Epithelial cell of proximal tubule (primary cell): ENCODE measurements around the gene MRPL36. TPM values are rescaled to one million over a fixed set of nuclear protein-coding genes. Genes with fewer than 3 reads are reported as not detected.
A peak's percentile ranks its signal among the peaks of the same experiment; 100 is the strongest.
"Not testable (repeated sequence)": the region's sequence is repeated elsewhere in the genome, so short reads cannot be mapped to it uniquely, and the experiment has no call there.

Experiments used
- DNase-seq: peaks from one replicate; pipeline ENCODE4 v3.0.0-alpha.2; 2011; ENCODE audit warnings: low read depth
- H3K4me3 ChIP-seq: 2 replicates; pipeline ENCODE4 v1.5.1; 2011; ENCODE audit warnings: low read depth, mild to moderate bottlenecking, low read length
- total RNA-seq: library from RNA; depleted of rRNA; stranded (reverse); fragments of >200 nt; gene quantifications from 2 replicates; pipeline ENCODE4 v1.2.3, GENCODE V29; 2015
- TF ChIP-seq, protein P1 (sequence below): conservative IDR thresholded peaks from 2 replicates; pipeline ENCODE4 v1.5.1; 2012; ENCODE audit warnings: low read depth, mild to moderate bottlenecking, low read length

MRPL36 gene
- total RNA-seq, 1 donor from 2014 or later, result 57.9 TPM

DNA sequence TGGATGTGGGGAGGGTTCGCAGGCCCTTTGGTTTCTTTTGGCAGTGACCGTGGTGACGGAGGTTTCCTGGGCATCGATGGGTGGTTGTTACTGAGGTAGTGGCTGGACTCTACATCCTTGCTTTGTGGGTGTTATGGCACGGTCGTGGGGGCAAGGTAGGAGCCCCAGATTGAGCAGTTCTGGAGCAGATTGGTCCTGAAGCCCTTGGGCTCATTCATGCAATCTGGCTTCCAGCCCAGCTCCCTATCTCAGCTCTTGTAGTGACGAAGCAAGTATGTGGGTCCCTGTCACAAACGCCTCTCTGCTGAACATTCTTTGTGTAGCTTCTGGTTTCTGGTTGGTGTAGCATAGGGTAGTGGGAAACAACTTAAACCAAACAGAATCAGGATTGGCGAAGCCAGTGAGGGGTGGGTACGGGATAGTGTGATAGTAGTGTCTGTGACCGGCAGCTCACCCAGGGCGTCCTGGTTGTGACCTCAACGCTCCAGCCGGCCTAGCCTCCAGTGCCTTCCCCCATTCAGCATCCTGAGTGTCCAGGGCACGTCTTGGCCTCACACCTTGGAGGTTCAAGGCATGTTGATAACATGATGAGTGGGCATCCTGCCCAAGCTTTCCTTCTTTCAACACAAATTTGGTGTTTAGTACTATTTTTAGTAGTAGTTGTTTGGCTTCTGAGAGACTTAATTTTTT, 4.5 kb upstream of the MRPL36 start:
- H3K4me3 ChIP-seq, result no peak overlapping the region
- no peak for DNase-seq
- TF ChIP-seq, protein P1, sequence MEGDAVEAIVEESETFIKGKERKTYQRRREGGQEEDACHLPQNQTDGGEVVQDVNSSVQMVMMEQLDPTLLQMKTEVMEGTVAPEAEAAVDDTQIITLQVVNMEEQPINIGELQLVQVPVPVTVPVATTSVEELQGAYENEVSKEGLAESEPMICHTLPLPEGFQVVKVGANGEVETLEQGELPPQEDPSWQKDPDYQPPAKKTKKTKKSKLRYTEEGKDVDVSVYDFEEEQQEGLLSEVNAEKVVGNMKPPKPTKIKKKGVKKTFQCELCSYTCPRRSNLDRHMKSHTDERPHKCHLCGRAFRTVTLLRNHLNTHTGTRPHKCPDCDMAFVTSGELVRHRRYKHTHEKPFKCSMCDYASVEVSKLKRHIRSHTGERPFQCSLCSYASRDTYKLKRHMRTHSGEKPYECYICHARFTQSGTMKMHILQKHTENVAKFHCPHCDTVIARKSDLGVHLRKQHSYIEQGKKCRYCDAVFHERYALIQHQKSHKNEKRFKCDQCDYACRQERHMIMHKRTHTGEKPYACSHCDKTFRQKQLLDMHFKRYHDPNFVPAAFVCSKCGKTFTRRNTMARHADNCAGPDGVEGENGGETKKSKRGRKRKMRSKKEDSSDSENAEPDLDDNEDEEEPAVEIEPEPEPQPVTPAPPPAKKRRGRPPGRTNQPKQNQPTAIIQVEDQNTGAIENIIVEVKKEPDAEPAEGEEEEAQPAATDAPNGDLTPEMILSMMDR, result no peak

DNA sequence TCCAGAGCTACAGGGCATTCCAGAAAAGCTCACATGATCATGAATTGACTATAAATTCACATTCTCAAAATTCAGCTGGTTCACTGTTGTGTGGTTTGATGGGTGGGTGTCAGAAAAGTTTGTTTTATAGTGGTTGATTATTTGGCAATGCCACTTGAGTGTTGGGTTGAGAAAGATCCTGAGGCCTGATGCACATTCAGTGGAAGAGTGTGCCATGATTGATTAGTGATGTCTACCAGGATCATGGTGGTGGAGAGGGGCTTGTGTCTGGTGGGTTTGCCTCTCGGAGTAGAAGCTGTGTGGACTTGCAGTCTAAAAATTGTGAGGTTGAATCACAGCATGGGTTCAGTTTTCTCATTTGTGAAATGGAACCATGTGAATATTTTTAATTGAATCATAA, 3.6 kb upstream of the MRPL36 start:
- DNase-seq, result no peak
- H3K4me3 ChIP-seq, result no peak overlapping the region
- TF ChIP-seq, protein P1, result no peak

DNA sequence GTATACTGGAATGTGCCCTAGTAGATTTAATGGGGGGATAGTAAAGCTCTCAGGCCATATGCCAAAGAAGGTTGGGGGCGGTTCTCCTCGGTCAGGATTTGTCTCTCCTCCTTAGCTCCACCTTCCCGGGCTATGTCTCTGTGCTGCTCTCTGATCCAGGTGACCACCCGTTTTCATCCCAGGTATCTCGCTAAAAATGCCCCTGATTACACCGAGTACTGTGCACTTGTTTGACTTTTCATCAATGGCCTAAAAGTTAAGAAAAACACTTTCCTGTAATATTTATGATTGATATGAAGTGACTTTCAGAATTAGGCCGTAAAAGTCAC, 2.3 kb upstream of the MRPL36 start:
- TF ChIP-seq, protein P1, result no peak
- H3K4me3 ChIP-seq, result peak overlapping the region; percentile 68
- DNase-seq, result no peak

DNA sequence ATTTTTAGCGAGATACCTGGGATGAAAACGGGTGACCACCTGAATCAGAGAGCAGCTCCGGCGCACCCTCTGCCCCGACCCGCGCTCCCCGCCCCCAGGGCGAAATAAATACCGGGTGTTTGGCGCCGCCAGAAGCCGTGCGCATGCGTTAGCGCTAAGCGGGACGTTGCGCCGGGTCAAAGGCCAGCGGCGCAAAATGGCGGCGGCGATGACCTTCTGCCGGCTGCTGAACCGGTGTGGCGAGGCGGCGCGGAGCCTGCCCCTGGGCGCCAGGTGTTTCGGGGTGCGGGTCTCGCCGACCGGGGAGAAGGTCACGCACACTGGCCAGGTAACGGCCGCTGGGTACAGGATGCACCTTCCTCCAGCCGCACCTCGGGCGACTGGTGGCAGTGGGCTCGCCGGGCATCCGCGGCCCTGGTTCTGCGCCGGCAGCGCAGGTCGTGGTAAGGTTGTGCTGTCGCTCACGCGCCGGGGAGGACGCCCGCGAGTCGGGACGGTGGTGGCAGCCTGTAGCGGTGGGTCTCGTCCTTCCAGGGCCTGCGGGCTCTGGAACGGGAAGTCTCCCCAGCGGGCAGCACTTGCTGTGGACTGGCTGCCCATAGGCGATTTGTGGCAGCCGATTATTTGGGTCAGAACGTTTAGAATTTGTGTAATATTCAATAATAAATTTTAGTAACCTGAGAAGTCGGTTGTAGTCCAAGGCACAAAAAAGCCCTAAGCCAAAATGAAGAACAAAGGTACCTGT, 1.8 kb upstream of the MRPL36 start, which contains the start of gene NDUFS6:
Gene NDUFS6 (plus strand): TSS at position 186 of the 745 bp plus-strand sequence. CDS start 11 bp downstream, at position 197.
- no peak for DNase-seq
- TF ChIP-seq, protein P1, result no peak

DNA sequence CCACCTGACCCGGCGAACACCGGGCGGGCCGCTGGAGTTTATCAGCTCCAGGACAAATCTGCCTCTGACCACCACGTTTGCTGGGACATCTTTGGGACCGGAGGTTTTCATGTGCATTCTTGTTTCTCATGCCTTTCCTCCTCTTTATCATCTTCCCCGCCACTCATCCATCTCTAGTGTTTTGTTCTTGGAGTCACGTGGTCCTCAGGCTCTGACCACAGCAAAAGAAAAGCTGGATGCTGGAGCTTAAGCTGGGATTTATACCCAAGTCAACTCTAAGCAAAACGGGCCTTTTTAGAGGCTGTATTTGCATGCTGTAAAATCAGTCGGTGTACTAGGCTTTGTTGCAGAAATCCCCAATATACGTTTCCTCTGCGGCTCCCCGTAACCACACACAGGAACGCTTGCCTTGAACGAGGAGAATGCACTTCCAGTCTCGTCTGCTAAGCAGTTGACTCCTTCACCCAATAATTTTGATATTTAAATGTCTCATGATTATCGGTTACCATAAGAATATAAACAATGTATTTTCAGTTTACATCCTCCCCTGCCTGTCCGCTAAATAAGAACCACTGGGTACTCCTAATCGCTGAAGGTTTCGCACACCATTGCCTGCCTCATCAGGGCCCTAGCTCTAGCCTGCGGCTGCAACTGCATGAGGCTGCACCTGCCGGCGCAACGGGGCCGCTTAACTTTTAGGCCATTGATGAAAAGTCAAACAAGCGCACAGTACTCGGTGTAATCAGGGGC, 1.0 kb upstream of the MRPL36 start:
- no peak for DNase-seq
- TF ChIP-seq, protein P1, result no peak

More for the DNA sequence above, 1.8 kb upstream of the MRPL36 start, which contains the start of gene NDUFS6:
- peak within 1 kb of the TSS; percentile 68 for H3K4me3 ChIP-seq

DNA sequence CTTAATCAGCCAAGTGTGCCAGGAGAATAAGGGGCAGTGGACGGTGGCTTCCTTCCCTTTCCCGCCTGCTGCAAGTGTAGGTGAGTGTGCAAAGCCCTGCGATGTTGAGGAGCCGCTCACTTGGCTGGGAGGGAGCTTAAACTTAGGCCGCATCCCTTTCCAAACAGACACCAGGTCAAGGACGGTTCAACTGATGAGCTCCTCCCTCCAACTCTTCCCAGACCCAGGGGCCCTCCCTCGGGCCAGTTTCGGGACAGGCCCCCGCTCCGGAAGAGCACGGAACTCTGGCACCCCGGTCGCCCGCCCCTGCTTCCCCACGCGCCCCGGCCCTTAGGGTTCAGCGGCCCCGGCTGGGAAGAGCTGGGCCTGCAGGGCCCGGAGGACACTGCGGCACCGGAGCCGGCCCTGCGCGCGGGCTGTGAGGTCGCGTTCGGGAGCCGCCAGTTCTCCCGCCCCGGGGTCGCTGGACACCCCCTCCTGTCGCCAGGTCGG, 481 bp downstream of the MRPL36 start:
- DNase-seq, result no peak

More for the DNA sequence above, 1.0 kb upstream of the MRPL36 start:
- H3K4me3 ChIP-seq, result peak overlapping the region; percentile 68

DNA sequence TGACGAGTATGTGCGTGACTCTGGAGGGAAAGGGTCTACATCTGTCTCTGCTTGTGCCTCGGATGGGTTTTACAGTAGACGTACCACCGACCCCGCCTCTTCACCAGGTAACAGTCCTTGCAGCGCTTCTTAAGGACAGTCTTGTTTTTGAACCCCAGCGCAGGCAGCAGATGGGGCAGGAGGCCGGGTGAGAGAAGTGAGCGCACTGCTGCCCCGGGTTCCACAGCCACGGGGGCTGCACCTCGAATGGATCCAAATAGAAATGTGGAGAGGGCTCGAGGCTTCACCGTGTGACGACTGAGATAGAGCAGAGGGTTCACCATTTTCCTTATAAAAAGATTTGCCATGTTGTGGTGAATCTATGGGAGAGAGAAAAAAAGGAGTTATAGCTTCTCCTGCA, 1.0 kb downstream of the MRPL36 start:
- DNase-seq, result not testable (repeated sequence)
- H3K4me3 ChIP-seq, result peak overlapping the region; percentile 68

More for the DNA sequence above, 481 bp downstream of the MRPL36 start:
- H3K4me3 ChIP-seq, result peak overlapping the region; percentile 68
- TF ChIP-seq, protein P1, result no peak
